SK-N-MC (cell line): ENCODE data around the gene ECHS1.

Experiments used
- EZH2 ChIP-seq: fragments of 200-600 bp; sonication (generic); IDR thresholded peaks from one replicate; pipeline ENCODE4 v1.6.1; 2017; ENCODE audit warnings: antibody characterized with exemption
- POLR2AphosphoS5 ChIP-seq: IDR thresholded peaks from 2 replicates; pipeline ENCODE4 v1.6.1; 2012; ENCODE audit warnings: mild to moderate bottlenecking, low read depth, low read length, borderline replicate concordance

- TF ChIP-seq POLR2AphosphoS5 (no peak), EZH2 (no peak)
Observed at GRCh38 chr10:133336577-133337369, 36.4 kb downstream of the ECHS1 start, which contains the start of gene CALY.
